Adrenal gland (tissue), 5 donors: Measurements from ENCODE around the gene KCNMA1.

Experiments
- CTCF ChIP-seq, 6 experiments: fragments of 450-650 bp in 4 of 6; fragments of 200-600 bp in 2 of 6; sonication (generic) in 1 of 6; IDR thresholded peaks; 1 replicate in 5 of 6; 2 replicates in 1 of 6; pipeline versions ENCODE4 v1.5.1 to v1.8.0; 2016 to 2021; ENCODE audit warnings: antibody characterized with exemption in 6 of 6, mild to moderate bottlenecking in 2 of 6, moderate library complexity in 1 of 6
- POLR2A ChIP-seq, 2 donors: fragments of 450-650 bp; IDR thresholded peaks; one replicate each; pipeline ENCODE4 v1.6.1; 2017; ENCODE audit warnings: antibody characterized with exemption in 2 of 2, mild to moderate bottlenecking in 2 of 2, moderate library complexity in 1 of 2
- donor health status: DM: no; HTN: no; CAD: no.

GRCh38 chr10:77172086-77172485, 465.5 kb downstream of the KCNMA1 start:
- no peak for TF ChIP-seq CTCF (IDR thresholded peaks at IDR 0.05)
- no peak for TF ChIP-seq POLR2A (IDR thresholded peaks at IDR 0.05)
